Body of pancreas (tissue), 4 donors: ENCODE data around the gene HSD17B14.

ENCODE experiments used
- CTCF ChIP-seq, 7 experiments: fragments of 450-650 bp in 4 of 7; fragments of 200-600 bp in 3 of 7; sonication (generic) in 3 of 7; IDR thresholded peaks; one replicate each; pipeline ENCODE4 v1.5.1; 2016 to 2019; ENCODE audit warnings: antibody characterized with exemption in 7 of 7
- POLR2A ChIP-seq, 3 donors: fragments of 450-650 bp; IDR thresholded peaks; one replicate each; pipeline ENCODE4 v1.6.1; 2016; ENCODE audit warnings: antibody characterized with exemption in 3 of 3, mild to moderate bottlenecking in 2 of 3

GRCh38 chr19:48799358-48800300 lies 36.7 kb downstream of the HSD17B14 start:
- TF ChIP-seq CTCF (IDR thresholded peaks at IDR 0.05) (no peak), POLR2A (IDR thresholded peaks at IDR 0.05) (no peak)
